Measurements from ENCODE around the gene GGA3. TPM values are rescaled to one million over a fixed set of nuclear protein-coding genes. Genes with fewer than 3 reads are reported as not detected.
"Not testable (repeated sequence)": the region's sequence is repeated elsewhere in the genome, so short reads cannot be mapped to it uniquely, and the experiment has no call there.

GGA3 gene
- total and polyA plus RNA-seq, 2 donors = 15.5 to 29.7 TPM

GRCh38 chr17:75267411-75268232 is 6.2 kb upstream of the GGA3 start:
- Histone ChIP-seq H3K36me3 (ENCODE audit: insufficient read depth) (peaks cover 5% of the 10 kb centered on the region), H3K4me3 (ENCODE audit: low read depth, low read length) (no peak overlapping the region), H3K4me1 (ENCODE audit: insufficient read depth) (no peaks in the 10 kb centered on the region), H3K27ac (ENCODE audit: low read depth) (no peak overlapping the region)
- 37% methylated on average over 14 of the region's 14 CpGs for WGBS
- DNase-seq (ENCODE audit: extremely low spot score) = no peak

GRCh38 chr17:75267153-75267410 is 5.7 kb upstream of the GGA3 start:
- 50% methylated on average over 2 of the region's 2 CpGs for WGBS
- DNase-seq (ENCODE audit: extremely low spot score) = no peak

GRCh38 chr17:75266316-75267152 is 5.1 kb upstream of the GGA3 start:
- H3K27ac ChIP-seq (ENCODE audit: low read depth) = no peak overlapping the region
- WGBS = 88% methylated on average over 13 of the region's 13 CpGs
- H3K4me3 ChIP-seq (ENCODE audit: low read depth, low read length) = no peak overlapping the region
- no peaks in the 10 kb centered on the region for H3K4me1 ChIP-seq (ENCODE audit: insufficient read depth)
- DNase-seq (ENCODE audit: extremely low spot score) = no peak
- H3K36me3 ChIP-seq (ENCODE audit: insufficient read depth) = peaks cover 5% of the 10 kb centered on the region

More at GRCh38 chr17:75267153-75267410, 5.7 kb upstream of the GGA3 start:
- Histone ChIP-seq H3K4me3 (ENCODE audit: low read depth, low read length) (no peak overlapping the region), H3K36me3 (ENCODE audit: insufficient read depth) (peaks cover 5% of the 10 kb centered on the region), H3K27ac (ENCODE audit: low read depth) (no peak overlapping the region), H3K4me1 (ENCODE audit: insufficient read depth) (no peaks in the 10 kb centered on the region)

- Histone ChIP-seq H3K36me3 (ENCODE audit: insufficient read depth) (peaks cover 5% of the 10 kb centered on the region), H3K4me3 (ENCODE audit: low read depth, low read length) (no peak overlapping the region), H3K27ac (ENCODE audit: low read depth) (no peak overlapping the region), H3K4me1 (ENCODE audit: insufficient read depth) (no peaks in the 10 kb centered on the region)
- WGBS = 89% methylated on average over 17 of the region's 17 CpGs
- no peak for DNase-seq (ENCODE audit: extremely low spot score)
Observed at GRCh38 chr17:75265614-75266315, 4.4 kb upstream of the GGA3 start.

GRCh38 chr17:75263055-75263454 is 1.6 kb upstream of the GGA3 start:
- no peak for DNase-seq (ENCODE audit: extremely low spot score)
- H3K36me3 ChIP-seq (ENCODE audit: insufficient read depth) = peaks cover 5% of the 10 kb centered on the region
- no peak overlapping the region for H3K4me3 ChIP-seq (ENCODE audit: low read depth, low read length)
- H3K4me1 ChIP-seq (ENCODE audit: insufficient read depth) = peaks cover 2% of the 10 kb centered on the region
- WGBS = 95% methylated on average over 4 of the region's 4 CpGs
- no peak overlapping the region for H3K27ac ChIP-seq (ENCODE audit: low read depth)

- DNase-seq (ENCODE audit: extremely low spot score) = no peak
- Histone ChIP-seq H3K4me3 (ENCODE audit: low read depth, low read length) (peak overlapping the region; percentile 88), H3K27ac (ENCODE audit: low read depth) (peak overlapping the region; percentile 82), H3K36me3 (ENCODE audit: insufficient read depth) (peaks cover 5% of the 10 kb centered on the region), H3K4me1 (ENCODE audit: insufficient read depth) (peaks cover 2% of the 10 kb centered on the region)
- WGBS = 1% methylated on average over 23 of the region's 23 CpGs
Observed at GRCh38 chr17:75262112-75262606, 753 bp upstream of the GGA3 start.

- peak overlapping the region; percentile 89 for H3K27ac ChIP-seq (ENCODE audit: low read depth)
- 2% methylated on average over 31 of the region's 31 CpGs for WGBS
- peaks cover 5% of the 10 kb centered on the region for H3K36me3 ChIP-seq (ENCODE audit: insufficient read depth)
- H3K4me1 ChIP-seq (ENCODE audit: insufficient read depth) = peaks cover 2% of the 10 kb centered on the region
- H3K4me3 ChIP-seq (ENCODE audit: low read depth, low read length) = peak overlapping the region; percentile 88
- no peak for DNase-seq (ENCODE audit: extremely low spot score)
Observed at GRCh38 chr17:75260641-75261335, 618 bp downstream of the GGA3 start.

GRCh38 chr17:75257228-75257627 is 4.2 kb downstream of the GGA3 start:
- WGBS = 50% methylated on average over 2 of the region's 2 CpGs
- DNase-seq (ENCODE audit: extremely low spot score); H3K36me3 ChIP-seq (ENCODE audit: insufficient read depth); H3K4me3 ChIP-seq (ENCODE audit: low read depth, low read length); H3K4me1 ChIP-seq (ENCODE audit: insufficient read depth); H3K27ac ChIP-seq (ENCODE audit: low read depth): not testable (repeated sequence)

- not testable (repeated sequence) for H3K4me3 ChIP-seq (ENCODE audit: low read depth, low read length); H3K36me3 ChIP-seq (ENCODE audit: insufficient read depth); DNase-seq (ENCODE audit: extremely low spot score); H3K27ac ChIP-seq (ENCODE audit: low read depth); H3K4me1 ChIP-seq (ENCODE audit: insufficient read depth)
- 70% methylated on average over 10 of the region's 11 CpGs for WGBS
Observed at GRCh38 chr17:75255954-75256698, 5.3 kb downstream of the GGA3 start.

- no peak overlapping the region for H3K27ac ChIP-seq (ENCODE audit: low read depth)
- 88% methylated on average over 8 of the region's 8 CpGs for WGBS
- no peak for DNase-seq (ENCODE audit: extremely low spot score)
Observed at GRCh38 chr17:75252039-75252816, 9.2 kb downstream of the GGA3 start.

GRCh38 chr17:75250009-75250471 is 11.4 kb downstream of the GGA3 start:
- no peak for DNase-seq (ENCODE audit: extremely low spot score)
- Histone ChIP-seq H3K36me3 (ENCODE audit: insufficient read depth) (peaks cover 5% of the 10 kb centered on the region), H3K27ac (ENCODE audit: low read depth) (no peak overlapping the region), H3K4me3 (ENCODE audit: low read depth, low read length) (no peak overlapping the region), H3K4me1 (ENCODE audit: insufficient read depth) (no peaks in the 10 kb centered on the region)
- WGBS = 65% methylated on average over 11 of the region's 11 CpGs

More at GRCh38 chr17:75252039-75252816, 9.2 kb downstream of the GGA3 start:
- Histone ChIP-seq H3K4me3 (ENCODE audit: low read depth, low read length) (no peak overlapping the region), H3K4me1 (ENCODE audit: insufficient read depth) (no peaks in the 10 kb centered on the region), H3K36me3 (ENCODE audit: insufficient read depth) (no peaks in the 10 kb centered on the region)

- no peak overlapping the region for H3K4me3 ChIP-seq (ENCODE audit: low read depth, low read length)
- 78% methylated on average over 4 of the region's 4 CpGs for WGBS
- no peak overlapping the region for H3K27ac ChIP-seq (ENCODE audit: low read depth)
- no peaks in the 10 kb centered on the region for H3K4me1 ChIP-seq (ENCODE audit: insufficient read depth)
- peaks cover 8% of the 10 kb centered on the region for H3K36me3 ChIP-seq (ENCODE audit: insufficient read depth)
- DNase-seq (ENCODE audit: extremely low spot score) = no peak
Observed at GRCh38 chr17:75249564-75249963, 11.8 kb downstream of the GGA3 start.
